ENCODE measurements around the gene CXCR6. TPM values are rescaled to one million over a fixed set of nuclear protein-coding genes. Genes with fewer than 3 reads are reported as not detected.

The CXCR6 gene
- polyA plus RNA-seq, 1 of the 3 experiments (the other 2 are of a cell fraction), result not detected

- H3K4me1 ChIP-seq (ENCODE audit: control insufficient read depth in 1 of 2, insufficient read depth in 2 of 2, low read depth in 1 of 2, low read length in 1 of 2), result no peaks in the 10 kb centered on the region
- no peak overlapping the region for H2AFZ ChIP-seq (ENCODE audit: low read depth)
- H3K9me3 ChIP-seq, result no peaks in the 10 kb centered on the region
- no peak for TF ChIP-seq SMC3 (IDR thresholded peaks at IDR 0.05; ENCODE audit: low read depth, low read length)
- TF ChIP-seq FOXJ3 (CRISPR knock-in tag; IDR thresholded peaks at IDR 0.05), result no peak
- no peak for TF ChIP-seq REST (IDR thresholded peaks at IDR 0.05; ENCODE audit: low read depth, low read length)
- no peak for TF ChIP-seq RAD21 (IDR thresholded peaks at IDR 0.05; ENCODE audit: low read length)
- no peak for TF ChIP-seq GABPA (IDR thresholded peaks at IDR 0.05; ENCODE audit: low read depth)
- no peak for TF ChIP-seq SIN3A (IDR thresholded peaks at IDR 0.05; ENCODE audit: borderline replicate concordance, low read depth, low read length)
- no peak for TF ChIP-seq JUND (IDR thresholded peaks at IDR 0.05)
- TF ChIP-seq RCOR1 (IDR thresholded peaks at IDR 0.05; ENCODE audit: low read length), result no peak
- no peak for TF ChIP-seq ZBTB33 (IDR thresholded peaks at IDR 0.05; ENCODE audit: borderline replicate concordance, low read depth)
- no peak for TF ChIP-seq NFIC (IDR thresholded peaks at IDR 0.05; ENCODE audit: borderline replicate concordance)
- no peak for TF ChIP-seq IRF3 (IDR thresholded peaks at IDR 0.05; ENCODE audit: low read depth, low read length)
- no peak for TF ChIP-seq TAF1 (IDR thresholded peaks at IDR 0.05; ENCODE audit: borderline replicate concordance, low read depth, low read length)
- TF ChIP-seq MAX (IDR thresholded peaks at IDR 0.05; ENCODE audit: low read depth), result no peak
- H3K79me2 ChIP-seq (ENCODE audit: insufficient read depth), result no peaks in the 10 kb centered on the region
- H3K9me2 ChIP-seq, result no peaks in the 10 kb centered on the region
- peaks cover 25 to 86% of the 10 kb centered on the region in 2 experiments for H3K36me3 ChIP-seq (replicated peaks in 1 of 2; ENCODE audit: control insufficient read depth in 1 of 2, insufficient read depth in 2 of 2, low read length in 1 of 2)
- ChIA-PET POLR2A (no interaction called here), CTCF (interaction anchor here (0.8 to 1.5 kb wide), 2 partner anchors 10 to 26 kb away, joined by 3 to 4 read pairs; no protein-coding TSS in a partner anchor)
- H3K27ac ChIP-seq (ENCODE audit: low read depth in 2 of 2, low read length in 1 of 2), result no peak overlapping the region
- H3K9ac ChIP-seq, result no peak overlapping the region
- no peak overlapping the region for H3K4me3 ChIP-seq (ENCODE audit: low read depth in 2 of 2, low read length in 1 of 2)
- peak; percentile 33 for DNase-seq
- WGBS (ENCODE audit: low lambda C conversion rate), result 82% methylated on average over 11 of the region's 11 CpGs
- H4K20me1 ChIP-seq (ENCODE audit: insufficient read depth), result no peaks in the 10 kb centered on the region
- H3K4me2 ChIP-seq, result no peak overlapping the region
- no peaks in the 10 kb centered on the region for H3F3A ChIP-seq (replicated peaks; ENCODE audit: insufficient read depth)
- H3K27me3 ChIP-seq (ENCODE audit: insufficient read depth), result no peaks in the 10 kb centered on the region
These were observed 11.9 kb downstream of the CXCR6 start for GRCh38 chr3:45955017-45955647.

Data from SK-N-SH (cell line).